ENCODE data around the gene CWC22. TPM values are rescaled to one million over a fixed set of nuclear protein-coding genes. Genes with fewer than 3 reads are reported as not detected.

CWC22 gene
- total and polyA plus RNA-seq, 2 experiments from 2014 or later: 15.2 to 21.2 TPM

DNA sequence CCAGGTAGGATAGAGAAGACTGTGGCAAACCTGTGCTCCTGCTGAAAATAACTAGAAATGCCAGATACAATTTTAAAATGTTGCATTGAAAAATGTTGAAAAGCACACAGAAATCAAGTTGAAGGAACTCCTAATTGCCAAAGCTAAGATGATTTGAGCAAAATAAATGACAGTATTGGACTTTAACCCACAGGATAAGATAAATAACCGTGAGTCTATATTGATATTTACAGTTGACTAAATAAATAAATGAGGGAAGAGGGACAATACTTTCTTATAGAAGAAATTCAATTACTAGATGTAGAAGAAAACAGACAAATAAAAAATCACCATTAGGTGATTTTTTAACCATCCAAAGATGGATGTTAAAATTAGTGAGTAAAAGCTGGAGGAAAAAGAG is 59.0 kb downstream of the CWC22 start:
- H3K27me3 ChIP-seq: no peaks in the 10 kb centered on the region
- no peak for DNase-seq (ENCODE audit: low read depth in 1 of 2, low spot score in 1 of 2)
- H3K4me3 ChIP-seq: no peak overlapping the region
- H3K9me3 ChIP-seq (ENCODE audit: low read depth): no peaks in the 10 kb centered on the region
- H3K4me1 ChIP-seq (ENCODE audit: low read depth): no peaks in the 10 kb centered on the region
- H3K36me3 ChIP-seq: peaks cover 40% of the 10 kb centered on the region
- TF ChIP-seq CTCF (IDR thresholded peaks at IDR 0.05; ENCODE audit: low read depth, low read length): no peak
- no peak overlapping the region for H3K27ac ChIP-seq

DNA sequence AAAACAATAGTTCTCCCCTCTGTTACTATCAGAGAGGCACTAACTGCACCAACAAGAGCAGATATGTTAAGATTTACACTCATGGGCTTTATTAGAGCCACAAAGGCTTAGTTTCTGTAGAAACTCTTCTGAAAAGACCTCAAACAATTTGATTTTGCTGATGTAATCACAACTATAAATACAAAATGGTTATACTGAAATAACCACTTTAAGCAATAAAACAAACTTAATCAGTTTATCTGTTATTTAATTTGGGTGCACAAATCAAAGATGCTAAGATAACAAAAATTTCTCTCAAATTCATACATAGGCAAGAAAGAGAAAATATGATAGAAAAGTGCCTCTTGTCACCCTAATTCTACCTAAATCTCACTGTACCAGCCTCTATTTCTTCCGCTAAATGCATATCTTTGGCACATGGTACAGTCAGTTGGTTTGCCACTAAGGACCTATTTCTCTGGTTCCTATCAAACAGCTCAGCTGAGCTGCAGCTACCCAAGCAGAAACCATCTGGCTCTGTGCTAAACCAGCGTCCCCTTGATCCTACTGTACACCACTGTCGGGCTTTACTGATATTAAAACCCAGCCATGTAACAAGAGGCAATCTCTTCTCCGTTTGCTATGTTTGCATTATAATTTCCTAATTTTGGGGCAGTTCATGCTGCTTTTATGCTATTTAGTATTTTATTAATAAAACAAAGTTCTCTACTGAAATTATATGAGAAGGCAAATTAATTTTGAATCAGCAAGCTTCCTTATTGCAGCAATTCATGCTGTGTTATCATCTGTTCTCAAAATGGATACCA is 60.1 kb downstream of the CWC22 start:
- peaks cover 33% of the 10 kb centered on the region for H3K36me3 ChIP-seq
- no peaks in the 10 kb centered on the region for H3K9me3 ChIP-seq (ENCODE audit: low read depth)
- TF ChIP-seq CTCF (IDR thresholded peaks at IDR 0.05; ENCODE audit: low read depth, low read length): no peak
- H3K27ac ChIP-seq: no peak overlapping the region
- H3K4me3 ChIP-seq: no peak overlapping the region
- no peak for DNase-seq (ENCODE audit: low read depth in 1 of 2, low spot score in 1 of 2)
- no peaks in the 10 kb centered on the region for H3K4me1 ChIP-seq (ENCODE audit: low read depth)
- H3K27me3 ChIP-seq: no peaks in the 10 kb centered on the region

- no peak for TF ChIP-seq CTCF (IDR thresholded peaks at IDR 0.05; ENCODE audit: low read depth, low read length)
- peaks cover 26% of the 10 kb centered on the region for H3K36me3 ChIP-seq
- H3K27ac ChIP-seq: no peak overlapping the region
- no peak overlapping the region for H3K4me3 ChIP-seq
- DNase-seq (ENCODE audit: low read depth in 1 of 2, low spot score in 1 of 2): no peak
- H3K4me1 ChIP-seq (ENCODE audit: low read depth): no peaks in the 10 kb centered on the region
- H3K9me3 ChIP-seq (ENCODE audit: low read depth): no peaks in the 10 kb centered on the region
- H3K27me3 ChIP-seq: no peaks in the 10 kb centered on the region
Observed at GRCh38 chr2:179946346-179946745, 60.8 kb downstream of the CWC22 start.

GRCh38 chr2:179939259-179939658 is 67.8 kb downstream of the CWC22 start:
- peaks cover under 1% of the 10 kb centered on the region for H3K36me3 ChIP-seq
- no peaks in the 10 kb centered on the region for H3K27me3 ChIP-seq
- no peaks in the 10 kb centered on the region for H3K9me3 ChIP-seq (ENCODE audit: low read depth)
- no peak overlapping the region for H3K4me3 ChIP-seq
- TF ChIP-seq CTCF (IDR thresholded peaks at IDR 0.05; ENCODE audit: low read depth, low read length): no peak
- no peak for DNase-seq (ENCODE audit: low read depth in 1 of 2, low spot score in 1 of 2)
- H3K4me1 ChIP-seq (ENCODE audit: low read depth): no peaks in the 10 kb centered on the region
- H3K27ac ChIP-seq: no peak overlapping the region

DNA sequence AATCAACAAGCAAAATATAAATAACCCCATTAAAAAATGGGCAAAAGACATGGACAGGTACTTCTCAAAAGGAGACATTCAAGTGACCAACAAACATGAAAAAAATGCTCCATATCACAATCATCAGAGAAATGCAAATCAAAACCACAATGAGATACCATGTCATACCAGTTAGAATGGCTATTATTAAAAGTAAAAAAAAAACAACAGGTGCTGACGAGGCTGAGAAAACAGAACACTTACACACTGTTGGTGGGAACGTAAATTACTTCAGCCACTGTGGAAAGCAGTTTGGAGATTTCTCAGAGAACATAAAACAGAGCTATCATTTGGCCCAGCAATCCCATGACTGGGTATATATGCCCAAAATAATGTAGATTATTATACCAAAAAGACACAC is 69.1 kb downstream of the CWC22 start:
- Histone ChIP-seq H3K9me3 (ENCODE audit: low read depth) (no peaks in the 10 kb centered on the region), H3K27me3 (no peaks in the 10 kb centered on the region), H3K36me3 (no peaks in the 10 kb centered on the region), H3K4me3 (no peak overlapping the region), H3K4me1 (ENCODE audit: low read depth) (peaks cover 5% of the 10 kb centered on the region), H3K27ac (no peak overlapping the region)
- TF ChIP-seq CTCF (IDR thresholded peaks at IDR 0.05; ENCODE audit: low read depth, low read length): no peak
- no peak for DNase-seq (ENCODE audit: low read depth in 1 of 2, low spot score in 1 of 2)
